ENCODE results near the gene SWAP70. TPM values are rescaled to one million over a fixed set of nuclear protein-coding genes. Genes with fewer than 3 reads are reported as not detected.
A peak's percentile ranks its signal among the peaks of the same experiment; 100 is the strongest.

The SWAP70 gene
- total and polyA plus RNA-seq, 9 of the 15 experiments (the other 6 are each of a cell fraction or from before 2014, with no cell fraction given): 1.7 to 4.9 (median 3.9) TPM

DNA sequence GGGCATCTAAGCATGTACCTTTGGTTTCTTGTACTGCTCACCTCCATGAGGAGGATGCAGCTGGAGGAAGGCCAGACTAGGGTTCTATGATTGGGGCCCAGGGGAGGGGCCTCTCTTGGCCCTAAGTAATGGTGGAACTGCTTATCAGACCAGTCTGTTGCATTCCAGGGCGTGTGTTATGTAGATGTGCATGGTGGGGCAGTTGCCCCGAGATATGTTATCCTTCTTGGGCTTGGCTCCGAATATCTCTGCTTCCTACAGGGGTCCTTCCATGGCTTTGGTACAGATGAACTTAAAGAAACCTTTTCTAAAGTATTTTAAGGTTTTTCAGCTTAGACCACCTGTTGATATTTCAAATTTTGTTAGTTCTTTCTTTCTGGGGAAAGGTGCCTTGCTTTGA is 126.0 kb downstream of the SWAP70 start (continued):
- TF ChIP-seq, protein P1, sequence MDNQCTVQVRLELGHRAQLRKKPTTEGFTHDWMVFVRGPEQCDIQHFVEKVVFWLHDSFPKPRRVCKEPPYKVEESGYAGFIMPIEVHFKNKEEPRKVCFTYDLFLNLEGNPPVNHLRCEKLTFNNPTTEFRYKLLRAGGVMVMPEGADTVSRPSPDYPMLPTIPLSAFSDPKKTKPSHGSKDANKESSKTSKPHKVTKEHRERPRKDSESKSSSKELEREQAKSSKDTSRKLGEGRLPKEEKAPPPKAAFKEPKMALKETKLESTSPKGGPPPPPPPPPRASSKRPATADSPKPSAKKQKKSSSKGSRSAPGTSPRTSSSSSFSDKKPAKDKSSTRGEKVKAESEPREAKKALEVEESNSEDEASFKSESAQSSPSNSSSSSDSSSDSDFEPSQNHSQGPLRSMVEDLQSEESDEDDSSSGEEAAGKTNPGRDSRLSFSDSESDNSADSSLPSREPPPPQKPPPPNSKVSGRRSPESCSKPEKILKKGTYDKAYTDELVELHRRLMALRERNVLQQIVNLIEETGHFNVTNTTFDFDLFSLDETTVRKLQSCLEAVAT (IDR thresholded peaks at IDR 0.05): no peak
- TF ChIP-seq JUND (IDR thresholded peaks at IDR 0.05; ENCODE audit: borderline replicate concordance, low read depth, low read length): peak; percentile 42; the same call in 1 of the 2 replicates
- no peak for TF ChIP-seq JUND (tag; IDR thresholded peaks at IDR 0.05; ENCODE audit: borderline replicate concordance, low read depth, low read length)
- peak; percentile 81 for TF ChIP-seq POLR2AphosphoS5 (IDR thresholded peaks at IDR 0.05; ENCODE audit: control insufficient read depth, insufficient read depth, low read depth, low read length)
- peak; percentile 88 for TF ChIP-seq ARID1B (IDR thresholded peaks at IDR 0.05)
- TF ChIP-seq ZNF699 (CRISPR knock-in tag; IDR thresholded peaks at IDR 0.05; ENCODE audit: insufficient replicate concordance): no peak
- TF ChIP-seq BHLHE40 (IDR thresholded peaks at IDR 0.05; ENCODE audit: low read length): no peak
- peak; percentile 54 to 80; a peak in 3 of 4 replicates for TF ChIP-seq RCOR1 (IDR thresholded peaks at IDR 0.05; ENCODE audit: borderline replicate concordance in 1 of 2, low read depth in 2 of 2, low read length in 2 of 2)
- TF ChIP-seq SMARCE1 (IDR thresholded peaks at IDR 0.05): peak; percentile 52; the same call in 1 of the 2 replicates
- TF ChIP-seq TRIM28 (IDR thresholded peaks at IDR 0.05): no peak
- TF ChIP-seq GTF2E2 (tag; IDR thresholded peaks at IDR 0.05): no peak
- TF ChIP-seq ZMIZ1 (IDR thresholded peaks at IDR 0.05; ENCODE audit: low read depth in 2 of 2, low read length in 2 of 2): peak in 1 of 2 experiments; percentile 66; a peak in 2 of 4 replicates
- TF ChIP-seq, protein P2, sequence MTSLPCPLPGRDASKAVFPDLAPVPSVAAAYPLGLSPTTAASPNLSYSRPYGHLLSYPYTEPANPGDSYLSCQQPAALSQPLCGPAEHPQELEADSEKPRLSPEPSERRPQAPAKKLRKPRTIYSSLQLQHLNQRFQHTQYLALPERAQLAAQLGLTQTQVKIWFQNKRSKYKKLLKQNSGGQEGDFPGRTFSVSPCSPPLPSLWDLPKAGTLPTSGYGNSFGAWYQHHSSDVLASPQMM (CRISPR knock-in tag; IDR thresholded peaks at IDR 0.05): no peak
- TF ChIP-seq GATAD2B (IDR thresholded peaks at IDR 0.05; ENCODE audit: borderline replicate concordance): no peak
- TF ChIP-seq ZNF280B (CRISPR knock-in tag; IDR thresholded peaks at IDR 0.05): no peak

Measured in K562 (cell line).